HCT116 (cell line): ENCODE measurements around the gene RMRP. TPM values are rescaled to one million over a fixed set of nuclear protein-coding genes. Genes with fewer than 3 reads are reported as not detected.

ENCODE experiments used
- ATAC-seq: fragments of 200-7000 bp; cut with Tn5 transposase; 2 replicates; pipeline ENCODE4 v1.9.1; 2020; ENCODE audit warnings: mild to moderate bottlenecking, moderate library complexity
- BruUV-seq: library from RNA; stranded (reverse); fragments of 400-500 nt; replicated peaks from 2 replicates; lab custom pipeline; 2021; lab: Mats Ljungman, UMichigan
- CTCF ChIA-PET: fragments of 300-600 bp; sonication (Branson Sonifier 250); formaldehyde crosslinking; loops from one replicate; lab custom pipeline; 2021; ENCODE audit warnings: antibody characterized with exemption; lab: Charles Lee
- POLR2A ChIA-PET: fragments of 300-600, 350-600 bp; sonication (Branson Sonifier 250); formaldehyde crosslinking; loops from one replicate; lab custom pipeline; 2021; ENCODE audit warnings: antibody characterized with exemption; lab: Charles Lee
- RAD21 ChIA-PET, 2 experiments: fragments of 300-600 bp; sonication (Branson Sonifier 250); formaldehyde crosslinking; loops; one replicate each; lab custom pipeline; 2023; ENCODE audit warnings: low total read pairs in 2 of 2; ENCODE audit not compliant: uncharacterized antibody in 2 of 2, unreplicated experiment in 2 of 2, low non-redundant PET in 1 of 2; lab: Charles Lee
- DNase-seq: peaks from one replicate; pipeline ENCODE4 v3.0.0-alpha.2; 2010; ENCODE audit warnings: low read depth, low spot score
- H2AFZ ChIP-seq: fragments of 200-600 bp; shearing (Covaris generic), sonication (generic); 2 replicates; pipeline ENCODE4 v1.6.1; 2017; ENCODE audit warnings: low read depth, mixed run types, mixed read lengths, antibody characterized with exemption, low read length; ENCODE audit not compliant: poor library complexity, severe bottlenecking
- H3K27ac ChIP-seq: 2 replicates; pipeline ENCODE4 v1.5.1; 2012; ENCODE audit warnings: low read depth, low read length
- H3K27me3 ChIP-seq: fragments of 200-600 bp; sonication (generic); 2 replicates; pipeline ENCODE4 v1.6.1; 2016; ENCODE audit warnings: mixed run types, low read length, mixed read lengths; ENCODE audit not compliant: insufficient read depth
- H3K36me3 ChIP-seq, 2 experiments: fragments of 200-500 bp in 1 of 2; fragments of 200-600 bp in 1 of 2; sonication (Bioruptor generic) in 1 of 2; sonication (generic) in 1 of 2; 2 replicates each; pipeline versions ENCODE4 v1.5.1 to v1.6.1; 2014 to 2016; ENCODE audit warnings: low read length in 2 of 2, inconsistent platforms in 1 of 2, mixed read lengths in 1 of 2, mixed run types in 1 of 2; ENCODE audit not compliant: insufficient read depth in 2 of 2, control insufficient read depth in 1 of 2
- H3K4me1 ChIP-seq, 2 experiments: fragments of 200-600 bp in 1 of 2; sonication (generic) in 1 of 2; 2 replicates each; pipeline versions ENCODE4 v1.5.1 to v1.6.1; 2012 to 2017; ENCODE audit warnings: low read length in 2 of 2, inconsistent platforms in 1 of 2, mild to moderate bottlenecking in 1 of 2, mixed read lengths in 1 of 2, mixed run types in 1 of 2, moderate library complexity in 1 of 2; ENCODE audit not compliant: insufficient read depth in 2 of 2, control insufficient read depth in 1 of 2
- H3K4me2 ChIP-seq: fragments of 200-600 bp; sonication (generic); 2 replicates; pipeline ENCODE4 v1.6.1; 2017; ENCODE audit warnings: mixed run types, low read length, mixed read lengths
- H3K4me3 ChIP-seq, 2 experiments: fragments of 200-600 bp in 1 of 2; sonication (generic) in 1 of 2; replicated peaks in 1 of 2; 2 replicates each; pipeline ENCODE4 v1.5.1; 2011 to 2016; ENCODE audit warnings: low read length in 2 of 2, control low read depth in 1 of 2, low read depth in 1 of 2, mild to moderate bottlenecking in 1 of 2, mixed read lengths in 1 of 2, mixed run types in 1 of 2
- H3K79me2 ChIP-seq: fragments of 200-600 bp; sonication (generic); 2 replicates; pipeline ENCODE4 v1.6.1; 2017; ENCODE audit warnings: mild to moderate bottlenecking, mixed run types, low read length, moderate library complexity, mixed read lengths; ENCODE audit not compliant: insufficient read depth
- H3K9ac ChIP-seq: fragments of 200-600 bp; sonication (generic); 2 replicates; pipeline ENCODE4 v1.6.1; 2016; ENCODE audit warnings: low read length, mixed read lengths
- H3K9me2 ChIP-seq: fragments of 200-600 bp; sonication (generic), shearing (Covaris generic); 2 replicates; pipeline ENCODE4 v1.6.1; 2017; ENCODE audit warnings: mixed run types, mild to moderate bottlenecking, moderate library complexity; ENCODE audit not compliant: insufficient read depth
- H3K9me3 ChIP-seq, 2 experiments: fragments of 200-500 bp in 1 of 2; fragments of 200-600 bp in 1 of 2; sonication (Bioruptor generic) in 1 of 2; sonication (generic) in 1 of 2; 2 replicates each; pipeline ENCODE4 v1.6.1; 2014 to 2017; ENCODE audit warnings: low read length in 2 of 2, mixed read lengths in 2 of 2, inconsistent platforms in 1 of 2, low read depth in 1 of 2, mild to moderate bottlenecking in 1 of 2, mixed run types in 1 of 2, moderate library complexity in 1 of 2; ENCODE audit not compliant: control insufficient read depth in 1 of 2, insufficient read depth in 1 of 2
- H4K20me1 ChIP-seq: fragments of 200-600 bp; sonication (generic), shearing (Covaris generic); 2 replicates; pipeline ENCODE4 v1.6.1; 2017; ENCODE audit warnings: mixed run types, mild to moderate bottlenecking, moderate library complexity; ENCODE audit not compliant: insufficient read depth
- ATF3 ChIP-seq: IDR thresholded peaks from 2 replicates; pipeline ENCODE4 v1.6.1; 2012
- CBX3 ChIP-seq: IDR thresholded peaks from 2 replicates; pipeline ENCODE4 v1.6.1; 2012; ENCODE audit warnings: low read depth
- CEBPB ChIP-seq: IDR thresholded peaks from 2 replicates; pipeline ENCODE4 v1.6.1; 2012; ENCODE audit warnings: low read depth
- EGR1 ChIP-seq: IDR thresholded peaks from 2 replicates; pipeline ENCODE4 v1.6.1; 2012; ENCODE audit warnings: low read depth
- ELF1 ChIP-seq: IDR thresholded peaks from 2 replicates; pipeline ENCODE4 v1.6.1; 2012; ENCODE audit warnings: low read depth, borderline replicate concordance
- EZH2 ChIP-seq: fragments of 200-600 bp; sonication (generic); IDR thresholded peaks from 2 replicates; pipeline ENCODE4 v1.6.1; 2017; ENCODE audit warnings: antibody characterized with exemption, mixed run types
- EZH2phosphoT487 ChIP-seq: fragments of 200-600 bp; IDR thresholded peaks from 2 replicates; pipeline ENCODE4 v1.6.1; 2018; ENCODE audit warnings: antibody characterized with exemption, borderline replicate concordance
- FOSL1 ChIP-seq: IDR thresholded peaks from 2 replicates; pipeline ENCODE4 v1.6.1; 2012; ENCODE audit warnings: low read depth
- POLR2A ChIP-seq: IDR thresholded peaks from 2 replicates; pipeline ENCODE4 v1.7.0; 2011; ENCODE audit warnings: borderline replicate concordance; ENCODE audit not compliant: insufficient read depth, insufficient read length; ENCODE audit errors: extremely low read depth
- POLR2AphosphoS5 ChIP-seq: IDR thresholded peaks from 2 replicates; pipeline ENCODE4 v1.6.1; 2011; ENCODE audit warnings: mild to moderate bottlenecking, low read depth, low read length, moderate library complexity
- RAD21 ChIP-seq: IDR thresholded peaks from 2 replicates; pipeline ENCODE4 v1.6.1; 2012; ENCODE audit warnings: low read depth, mild to moderate bottlenecking
- REST ChIP-seq: IDR thresholded peaks from 2 replicates; pipeline ENCODE4 v1.6.1; 2012; ENCODE audit warnings: low read depth
- SIN3A ChIP-seq: IDR thresholded peaks from 2 replicates; pipeline ENCODE4 v1.6.1; 2012; ENCODE audit warnings: low read depth
- SRF ChIP-seq: IDR thresholded peaks from 2 replicates; pipeline ENCODE4 v1.6.1; 2012; ENCODE audit warnings: low read depth
- TCF7L2 ChIP-seq: IDR thresholded peaks from 2 replicates; pipeline ENCODE4 v1.7.0; 2011; ENCODE audit warnings: borderline replicate concordance, inconsistent platforms; ENCODE audit not compliant: insufficient read depth, insufficient read length; ENCODE audit errors: extremely low read depth
- YY1 ChIP-seq: IDR thresholded peaks from 2 replicates; pipeline ENCODE4 v1.6.1; 2011; ENCODE audit warnings: low read length, low read depth, moderate library complexity, mild to moderate bottlenecking; ENCODE audit not compliant: insufficient replicate concordance; ENCODE audit errors: extremely low read depth
- ZBTB33 ChIP-seq: IDR thresholded peaks from 2 replicates; pipeline ENCODE4 v1.6.1; 2011; ENCODE audit warnings: mild to moderate bottlenecking, low read length, moderate library complexity; ENCODE audit not compliant: insufficient replicate concordance; ENCODE audit errors: extremely low read depth
- ZFX ChIP-seq: fragments of 450-650 bp; IDR thresholded peaks from 2 replicates; pipeline ENCODE4 v1.6.1; 2017
- ZNF274 ChIP-seq: fragments of 200-500 bp; sonication (Bioruptor generic); IDR thresholded peaks from 2 replicates; pipeline ENCODE4 v1.6.1; 2014; ENCODE audit warnings: mild to moderate bottlenecking, low read depth, low read length, inconsistent platforms
- intact Hi-C: fragments of 100-400 bp; cut with micrococcal nuclease; formaldehyde crosslinking; loops from 2 replicates; pipeline ENCODE4 v1.10.0; 2022
- total RNA-seq: library from RNA; stranded (reverse); gene quantifications from one replicate; pipeline ENCODE4 v1.2.1, GENCODE V29; 2021; ENCODE audit not compliant: unreplicated experiment

Gene RMRP
- total RNA-seq, 1 experiment from 2014 or later = 30,969 TPM

GRCh38 chr9:35702696-35703095 lies 44.9 kb upstream of the RMRP start:
- H3K79me2 ChIP-seq = no peaks in the 10 kb centered on the region
- H4K20me1 ChIP-seq = no peaks in the 10 kb centered on the region
- H3K27me3 ChIP-seq = no peaks in the 10 kb centered on the region
- no peak for ATAC-seq
- POLR2A ChIA-PET = no interaction called here
- intact Hi-C loops = no loop called here
- RAD21 ChIA-PET = no interaction called here
- H3K4me2 ChIP-seq = no peak overlapping the region
- peaks cover 64 to 86% of the 10 kb centered on the region in 2 experiments for H3K36me3 ChIP-seq
- CTCF ChIA-PET = no interaction called here
- no peak overlapping the region for H3K9ac ChIP-seq
- H3K4me1 ChIP-seq = no peaks in the 10 kb centered on the region
- TF ChIP-seq SIN3A (no peak), FOSL1 (no peak), EZH2 (no peak), CEBPB (no peak), ATF3 (no peak), ELF1 (no peak), YY1 (no peak), EGR1 (no peak), POLR2A (no peak), TCF7L2 (no peak), ZBTB33 (no peak), SRF (no peak), EZH2phosphoT487 (no peak), CBX3 (no peak), REST (no peak), ZNF274 (no peak), RAD21 (no peak), ZFX (no peak), POLR2AphosphoS5 (no peak)
- DNase-seq = no peak
- no peaks in the 10 kb centered on the region for H3K9me3 ChIP-seq
- no peak overlapping the region for H3K27ac ChIP-seq
- no peak overlapping the region for H2AFZ ChIP-seq
- no TSS peak for BruUV-seq
- H3K4me3 ChIP-seq = no peak overlapping the region
- H3K9me2 ChIP-seq = no peaks in the 10 kb centered on the region
